ENCODE measurements around the gene RNF223.
"Not testable (repeated sequence)": the region's sequence is repeated elsewhere in the genome, so short reads cannot be mapped to it uniquely, and the experiment has no call there.

GRCh38 chr1:1065940-1066304, 8.2 kb downstream of the RNF223 start:
- not testable (repeated sequence) for TF ChIP-seq HDGF (IDR thresholded peaks at IDR 0.05; ENCODE audit: borderline replicate concordance); BHLHE40 (IDR thresholded peaks at IDR 0.05; ENCODE audit: borderline replicate concordance); FOXA1 (IDR thresholded peaks at IDR 0.05); FOXM1 (IDR thresholded peaks at IDR 0.05; ENCODE audit: borderline replicate concordance)

Data from HEK293T (cell line).